SU-DHL-6 (cell line): ENCODE results near the gene SNED1.

Source experiments
- H2AFZ ChIP-seq: fragments of 200-600 bp; sonication (generic); 2 replicates; pipeline ENCODE4 v1.6.1; 2014; ENCODE audit warnings: low read depth, mild to moderate bottlenecking, moderate library complexity, mixed read lengths, antibody characterized with exemption, low read length; ENCODE audit not compliant: severe bottlenecking
- H3F3A ChIP-seq: fragments of 200-600 bp; shearing (Covaris generic); 2 replicates; pipeline ENCODE4 v1.6.0; 2016; ENCODE audit warnings: antibody characterized with exemption, mild to moderate bottlenecking; ENCODE audit not compliant: insufficient read depth
- H3K27ac ChIP-seq: fragments of 200-600 bp; sonication (generic); 2 replicates; pipeline ENCODE4 v1.5.1; 2016; ENCODE audit warnings: low read depth, mild to moderate bottlenecking, low read length, moderate library complexity, mixed read lengths
- H3K27me3 ChIP-seq: fragments of 200-600 bp; sonication (generic), shearing (Covaris generic); 2 replicates; pipeline ENCODE4 v1.6.0; 2014; ENCODE audit warnings: mild to moderate bottlenecking, low read length
- H3K36me3 ChIP-seq: fragments of 200-600 bp; sonication (generic); 2 replicates; pipeline ENCODE4 v1.6.1; 2014; ENCODE audit warnings: mild to moderate bottlenecking, low read length, mixed read lengths
- H3K4me2 ChIP-seq: fragments of 300-600, 200-600 bp; shearing (Covaris generic), sonication (generic); 2 replicates; pipeline ENCODE4 v1.6.0; 2014; ENCODE audit warnings: low read length, low read depth, mild to moderate bottlenecking; ENCODE audit not compliant: poor library complexity, severe bottlenecking
- H3K4me3 ChIP-seq: fragments of 200-600 bp; sonication (generic); 2 replicates; pipeline ENCODE4 v1.5.1; 2014; ENCODE audit warnings: antibody characterized with exemption, low read length, mild to moderate bottlenecking, mixed read lengths; ENCODE audit not compliant: insufficient read depth, poor library complexity, severe bottlenecking
- H3K79me2 ChIP-seq: fragments of 200-600 bp; sonication (generic); 2 replicates; pipeline ENCODE4 v1.6.1; 2014; ENCODE audit warnings: mild to moderate bottlenecking, low read length, moderate library complexity; ENCODE audit not compliant: insufficient read depth
- H3K9ac ChIP-seq: fragments of 200-600 bp; sonication (generic); 2 replicates; pipeline ENCODE4 v1.7.0; 2014; ENCODE audit warnings: mild to moderate bottlenecking, low read length
- H3K9me2 ChIP-seq: fragments of 200-600 bp; sonication (generic); replicated peaks from 2 replicates; pipeline ENCODE4 v1.6.1; 2014; ENCODE audit warnings: low read length; ENCODE audit not compliant: insufficient read depth
- H3K9me3 ChIP-seq: fragments of 200-600 bp; sonication (generic); 2 replicates; pipeline ENCODE4 v1.6.1; 2014; ENCODE audit warnings: low read length, mixed read lengths; ENCODE audit not compliant: insufficient read depth
- H4K20me1 ChIP-seq: fragments of 200-600 bp; sonication (generic); 2 replicates; pipeline ENCODE4 v1.6.1; 2014; ENCODE audit warnings: low read depth, mild to moderate bottlenecking, antibody characterized with exemption, low read length, moderate library complexity, mixed read lengths
- CTCF ChIP-seq: fragments of 200-600 bp; sonication (generic); IDR thresholded peaks from one replicate; pipeline ENCODE4 v1.5.1; 2017; ENCODE audit warnings: antibody characterized with exemption, mild to moderate bottlenecking, low read length, moderate library complexity; ENCODE audit not compliant: insufficient read depth, poor library complexity, severe bottlenecking
- EZH2phosphoT487 ChIP-seq: fragments of 200-600 bp; sonication (generic), shearing (Covaris generic); conservative IDR thresholded peaks from 2 replicates; pipeline ENCODE4 v1.6.1; 2018; ENCODE audit warnings: mild to moderate bottlenecking, antibody characterized with exemption, low read length, moderate library complexity, mixed read lengths

Gene SNED1

GRCh38 chr2:241011751-241012510, 13.5 kb downstream of the SNED1 start:
- H3K9me3 ChIP-seq: no peaks in the 10 kb centered on the region
- H4K20me1 ChIP-seq: no peaks in the 10 kb centered on the region
- no peaks in the 10 kb centered on the region for H3K9me2 ChIP-seq
- TF ChIP-seq EZH2phosphoT487 (no peak), CTCF (no peak)
- no peaks in the 10 kb centered on the region for H3K36me3 ChIP-seq
- H2AFZ ChIP-seq: no peak overlapping the region
- no peaks in the 10 kb centered on the region for H3F3A ChIP-seq
- no peak overlapping the region for H3K9ac ChIP-seq
- no peak overlapping the region for H3K4me3 ChIP-seq
- no peak overlapping the region for H3K4me2 ChIP-seq
- no peak overlapping the region for H3K27ac ChIP-seq
- no peaks in the 10 kb centered on the region for H3K79me2 ChIP-seq
- H3K27me3 ChIP-seq: no peaks in the 10 kb centered on the region

GRCh38 chr2:241014224-241014623, 15.8 kb downstream of the SNED1 start:
- H3K4me3 ChIP-seq: no peak overlapping the region
- H3F3A ChIP-seq: no peaks in the 10 kb centered on the region
- H2AFZ ChIP-seq: no peak overlapping the region
- H3K27me3 ChIP-seq: no peaks in the 10 kb centered on the region
- no peak overlapping the region for H3K27ac ChIP-seq
- no peak overlapping the region for H3K9ac ChIP-seq
- no peaks in the 10 kb centered on the region for H3K9me2 ChIP-seq
- no peaks in the 10 kb centered on the region for H3K36me3 ChIP-seq
- TF ChIP-seq EZH2phosphoT487: no peak
- TF ChIP-seq CTCF: no peak
- H3K79me2 ChIP-seq: no peaks in the 10 kb centered on the region
- no peak overlapping the region for H3K4me2 ChIP-seq
- H3K9me3 ChIP-seq: no peaks in the 10 kb centered on the region
- no peaks in the 10 kb centered on the region for H4K20me1 ChIP-seq

DNA sequence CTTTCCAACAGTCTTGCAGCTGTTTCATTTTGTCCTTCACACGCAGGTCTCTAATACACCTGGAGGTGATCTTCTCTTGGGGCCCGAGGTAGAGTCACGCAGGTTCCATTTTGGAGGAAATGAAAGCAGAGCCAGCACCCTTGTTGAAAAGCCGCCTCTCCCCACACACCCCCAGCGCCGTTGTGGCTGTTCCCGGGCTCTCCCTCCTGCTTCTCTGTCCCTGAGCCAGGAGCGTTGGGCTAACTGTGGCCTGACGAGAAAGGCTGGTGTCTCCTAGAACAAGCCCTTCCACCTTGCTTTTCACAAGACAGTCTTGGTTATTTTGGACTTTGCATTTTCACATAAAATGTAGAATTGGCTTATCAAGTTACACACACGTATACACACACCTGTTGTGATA, 16.3 kb downstream of the SNED1 start:
- Histone ChIP-seq H3F3A (no peaks in the 10 kb centered on the region), H3K4me3 (no peak overlapping the region), H4K20me1 (no peaks in the 10 kb centered on the region), H3K9me2 (no peaks in the 10 kb centered on the region), H2AFZ (no peak overlapping the region), H3K36me3 (no peaks in the 10 kb centered on the region), H3K27ac (no peak overlapping the region), H3K4me2 (no peak overlapping the region), H3K9me3 (no peaks in the 10 kb centered on the region), H3K79me2 (no peaks in the 10 kb centered on the region), H3K9ac (no peak overlapping the region), H3K27me3 (no peaks in the 10 kb centered on the region)
- no peak for TF ChIP-seq CTCF
- no peak for TF ChIP-seq EZH2phosphoT487
